SK-N-MC (cell line): ENCODE measurements around the gene FAM181A.

ENCODE experiments used
- EZH2 ChIP-seq: fragments of 200-600 bp; sonication (generic); IDR thresholded peaks from one replicate; pipeline ENCODE4 v1.6.1; 2017; ENCODE audit warnings: antibody characterized with exemption
- FOXP2 ChIP-seq: optimal IDR thresholded peaks from 2 replicates; pipeline ENCODE3; 2011; ENCODE audit warnings: mild to moderate bottlenecking, moderate library complexity; ENCODE audit not compliant: insufficient read depth; ENCODE audit errors: extremely low read length, control extremely low read depth
- POLR2AphosphoS5 ChIP-seq: IDR thresholded peaks from 2 replicates; pipeline ENCODE4 v1.6.1; 2012; ENCODE audit warnings: mild to moderate bottlenecking, low read depth, low read length, borderline replicate concordance

DNA sequence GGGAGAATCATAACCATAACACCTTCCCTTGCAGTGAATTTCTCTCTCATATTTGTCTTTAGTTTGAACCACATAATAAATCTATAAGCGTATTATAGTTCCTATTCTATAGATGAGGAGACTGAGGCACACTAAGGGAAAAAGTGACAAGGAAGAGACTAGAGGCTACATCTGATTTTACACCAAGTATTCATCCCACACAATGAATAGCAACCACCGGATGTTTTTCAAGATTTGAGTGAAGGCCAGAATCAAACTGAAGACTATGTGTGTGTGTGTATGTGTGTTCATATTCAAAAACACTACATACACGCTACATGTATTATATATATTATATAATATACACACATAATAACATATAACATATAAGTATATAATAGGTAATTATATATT is 44.5 kb downstream of the FAM181A start:
- TF ChIP-seq POLR2AphosphoS5 (no peak), EZH2 (no peak), FOXP2 (no peak)
